Tibial artery (tissue), 4 donors: ENCODE measurements around the gene GRIK2.

ENCODE experiments used
- DNase-seq, 2 donors: peaks; one replicate each; pipeline ENCODE4 v3.0.0-alpha.2; 2019
- H3K27ac ChIP-seq, 2 donors: fragments of 200-600 bp; sonication (generic) in 1 of 2; 1 replicate in 1 of 2; 2 replicates in 1 of 2; pipeline ENCODE4 v1.5.1; 2018 to 2019; ENCODE audit warnings: mild to moderate bottlenecking in 1 of 2
- H3K27me3 ChIP-seq, 2 donors: fragments of 200-600 bp; sonication (generic) in 1 of 2; one replicate each; pipeline versions ENCODE4 v1.5.1 to v1.6.0; 2016 to 2019
- H3K36me3 ChIP-seq, 3 donors: fragments of 200-600 bp; sonication (generic) in 2 of 3; one replicate each; pipeline ENCODE4 v1.5.1; 2016 to 2019; ENCODE audit warnings: mild to moderate bottlenecking in 2 of 3
- H3K4me1 ChIP-seq, 4 donors: fragments of 200-600 bp; sonication (generic) in 2 of 4; 1 replicate in 3 of 4; 2 replicates in 1 of 4; pipeline ENCODE4 v1.5.1; 2016 to 2019
- H3K4me3 ChIP-seq, 2 donors: fragments of 200-600 bp; sonication (generic) in 1 of 2; 1 replicate in 1 of 2; 2 replicates in 1 of 2; pipeline ENCODE4 v1.5.1; 2018 to 2019; ENCODE audit warnings: mild to moderate bottlenecking in 2 of 2
- H3K9me3 ChIP-seq, 3 donors: fragments of 200-600 bp; sonication (generic) in 1 of 3; one replicate each; pipeline ENCODE4 v1.5.1; 2016 to 2019
- intact Hi-C: fragments of 100-400 bp; cut with DNase I; formaldehyde crosslinking; loops from one replicate; pipeline ENCODE4 v1.15.0; 2023; ENCODE audit warnings: low total_unique reads
- TF ChIP-seq, protein P1 (sequence below), 2 experiments: fragments of 200-600 bp in 1 of 2; fragments of 450-650 bp in 1 of 2; IDR thresholded peaks; one replicate each; pipeline ENCODE4 v1.5.1; 2017 to 2019; ENCODE audit warnings: antibody characterized with exemption in 2 of 2, mild to moderate bottlenecking in 1 of 2, moderate library complexity in 1 of 2

The GRIK2 gene

DNA sequence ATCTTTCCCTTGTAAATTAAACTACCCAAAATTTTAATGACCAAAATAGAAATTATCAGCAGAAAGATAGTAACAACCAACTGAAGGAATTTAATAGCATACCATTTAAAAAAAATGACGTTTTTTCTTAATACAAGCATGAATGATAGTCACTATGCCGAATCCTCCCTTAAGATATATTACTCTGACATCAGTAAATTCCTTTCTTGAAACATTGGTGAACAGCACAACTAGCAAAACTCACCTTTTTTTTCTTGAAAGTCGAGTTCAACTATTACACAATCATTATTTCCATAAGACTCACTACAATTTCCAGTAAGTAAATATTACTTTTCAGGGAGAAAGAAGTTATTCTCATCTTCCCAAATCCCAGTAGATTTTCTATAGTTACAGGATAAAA, 433.2 kb downstream of the GRIK2 start:
- Histone ChIP-seq H3K4me1 (peaks cover 0 to 9% (median 0%) of the 10 kb centered on the region in 4 donors), H3K9me3 (no peaks in the 10 kb centered on the region), H3K27me3 (no peaks in the 10 kb centered on the region), H3K27ac (no peak overlapping the region), H3K36me3 (no peaks in the 10 kb centered on the region), H3K4me3 (no peak overlapping the region)
- DNase-seq = no peak
- intact Hi-C loops = no loop called here
- TF ChIP-seq, protein P1, sequence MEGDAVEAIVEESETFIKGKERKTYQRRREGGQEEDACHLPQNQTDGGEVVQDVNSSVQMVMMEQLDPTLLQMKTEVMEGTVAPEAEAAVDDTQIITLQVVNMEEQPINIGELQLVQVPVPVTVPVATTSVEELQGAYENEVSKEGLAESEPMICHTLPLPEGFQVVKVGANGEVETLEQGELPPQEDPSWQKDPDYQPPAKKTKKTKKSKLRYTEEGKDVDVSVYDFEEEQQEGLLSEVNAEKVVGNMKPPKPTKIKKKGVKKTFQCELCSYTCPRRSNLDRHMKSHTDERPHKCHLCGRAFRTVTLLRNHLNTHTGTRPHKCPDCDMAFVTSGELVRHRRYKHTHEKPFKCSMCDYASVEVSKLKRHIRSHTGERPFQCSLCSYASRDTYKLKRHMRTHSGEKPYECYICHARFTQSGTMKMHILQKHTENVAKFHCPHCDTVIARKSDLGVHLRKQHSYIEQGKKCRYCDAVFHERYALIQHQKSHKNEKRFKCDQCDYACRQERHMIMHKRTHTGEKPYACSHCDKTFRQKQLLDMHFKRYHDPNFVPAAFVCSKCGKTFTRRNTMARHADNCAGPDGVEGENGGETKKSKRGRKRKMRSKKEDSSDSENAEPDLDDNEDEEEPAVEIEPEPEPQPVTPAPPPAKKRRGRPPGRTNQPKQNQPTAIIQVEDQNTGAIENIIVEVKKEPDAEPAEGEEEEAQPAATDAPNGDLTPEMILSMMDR (IDR thresholded peaks at IDR 0.05) = no peak

DNA sequence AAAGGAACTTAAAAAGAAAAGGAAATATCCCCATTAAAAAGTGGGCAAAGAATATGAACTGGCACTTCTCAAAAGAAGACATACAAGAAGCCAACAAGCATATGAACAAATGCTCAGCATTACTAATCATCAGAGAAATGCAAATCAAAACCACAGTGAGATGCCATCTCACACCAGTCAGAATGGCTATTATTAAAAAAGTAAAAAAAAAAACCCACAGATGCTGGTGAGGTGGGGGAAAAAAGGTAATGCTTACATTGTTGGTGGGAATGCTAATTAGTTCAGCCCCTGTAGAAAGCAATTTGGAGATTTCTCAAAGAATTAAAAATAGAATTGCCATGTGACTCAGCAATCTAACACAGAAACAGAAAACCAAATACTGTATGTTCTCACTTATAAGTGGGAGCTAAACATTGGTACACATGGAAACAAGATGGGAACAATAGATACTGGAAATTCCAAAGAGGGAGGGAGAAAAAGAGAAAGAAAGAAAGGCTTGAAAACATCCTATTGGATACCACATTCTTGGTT, 437.1 kb downstream of the GRIK2 start:
- intact Hi-C loops = no loop called here
- no peaks in the 10 kb centered on the region for H3K27me3 ChIP-seq
- no peak for DNase-seq
- TF ChIP-seq, protein P1 (IDR thresholded peaks at IDR 0.05) = no peak
- no peak overlapping the region for H3K4me3 ChIP-seq
- no peaks in the 10 kb centered on the region for H3K36me3 ChIP-seq
- no peaks in the 10 kb centered on the region for H3K9me3 ChIP-seq
- peaks cover 0 to 9% (median 0%) of the 10 kb centered on the region in 4 donors for H3K4me1 ChIP-seq
- no peak overlapping the region for H3K27ac ChIP-seq

DNA sequence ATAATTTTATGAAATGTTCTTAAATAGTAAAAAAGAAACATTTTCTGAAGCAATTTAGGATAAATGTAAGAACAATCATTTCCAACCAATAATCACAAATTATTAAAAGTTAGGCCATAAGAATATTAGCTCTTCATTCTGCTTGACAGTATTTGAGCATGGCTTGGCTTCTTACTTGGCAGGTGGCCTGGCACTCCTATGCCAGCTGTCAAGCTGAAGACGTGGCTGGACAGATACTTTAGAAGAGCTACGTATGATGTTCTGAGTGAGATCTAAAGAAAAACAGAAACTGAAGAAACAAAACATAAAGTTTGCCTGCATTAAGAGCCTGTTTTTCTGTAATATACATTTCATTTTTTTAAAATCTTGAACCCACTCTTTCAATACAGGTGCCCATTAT, 438.9 kb downstream of the GRIK2 start:
- H3K4me1 ChIP-seq = peaks cover 0 to 9% (median 0%) of the 10 kb centered on the region in 4 donors
- H3K27me3 ChIP-seq = no peaks in the 10 kb centered on the region
- H3K36me3 ChIP-seq = no peaks in the 10 kb centered on the region
- H3K9me3 ChIP-seq = no peaks in the 10 kb centered on the region
- no peak for DNase-seq
- H3K27ac ChIP-seq = no peak overlapping the region
- intact Hi-C loops = no loop called here
- TF ChIP-seq, protein P1 (IDR thresholded peaks at IDR 0.05) = no peak
- no peak overlapping the region for H3K4me3 ChIP-seq

DNA sequence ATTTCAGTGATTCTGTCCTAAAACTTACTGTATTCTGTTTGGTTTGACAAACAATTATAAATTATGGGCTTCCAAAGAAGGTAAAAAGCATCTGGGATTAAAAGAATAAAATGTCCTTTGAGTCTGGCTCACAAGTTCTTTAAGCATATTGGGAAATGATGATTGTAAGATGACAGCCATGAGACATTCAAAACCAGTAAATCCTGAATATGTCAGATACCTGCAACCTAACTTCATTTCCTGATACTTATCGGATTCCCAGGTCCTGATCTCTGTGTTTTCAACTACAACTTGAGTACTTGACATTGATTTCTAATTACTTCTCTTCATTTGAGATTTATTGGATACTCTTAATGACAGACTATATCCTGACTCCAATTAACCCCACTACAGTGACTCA, 446.6 kb downstream of the GRIK2 start:
- no peaks in the 10 kb centered on the region for H3K9me3 ChIP-seq
- no peak for DNase-seq
- no peaks in the 10 kb centered on the region for H3K36me3 ChIP-seq
- intact Hi-C loops = no loop called here
- H3K4me1 ChIP-seq = no peaks in the 10 kb centered on the region
- H3K27ac ChIP-seq = no peak overlapping the region
- H3K4me3 ChIP-seq = no peak overlapping the region
- TF ChIP-seq, protein P1 (IDR thresholded peaks at IDR 0.05) = no peak
- H3K27me3 ChIP-seq = no peaks in the 10 kb centered on the region

DNA sequence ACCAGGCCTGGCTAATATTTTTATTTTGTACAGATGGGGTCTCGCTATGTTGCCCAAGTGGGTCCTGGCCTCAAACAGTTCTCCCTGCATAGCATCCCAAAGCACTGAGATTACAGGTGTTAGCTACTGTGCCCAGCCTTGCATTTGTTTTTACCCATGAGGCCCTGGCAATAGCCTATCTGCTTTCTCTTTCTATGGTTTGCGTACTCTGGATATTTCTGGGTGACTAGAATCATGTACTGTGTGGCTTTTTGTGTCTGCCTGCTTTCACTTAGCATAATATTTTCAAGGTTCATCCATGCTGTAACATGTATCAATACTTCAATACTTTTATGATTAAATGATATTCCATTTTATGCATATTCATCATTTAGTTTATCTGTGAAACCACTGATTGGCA, 451.7 kb downstream of the GRIK2 start:
- Histone ChIP-seq H3K27ac (no peak overlapping the region), H3K4me1 (no peaks in the 10 kb centered on the region)
- TF ChIP-seq, protein P1 (IDR thresholded peaks at IDR 0.05) = no peak

DNA sequence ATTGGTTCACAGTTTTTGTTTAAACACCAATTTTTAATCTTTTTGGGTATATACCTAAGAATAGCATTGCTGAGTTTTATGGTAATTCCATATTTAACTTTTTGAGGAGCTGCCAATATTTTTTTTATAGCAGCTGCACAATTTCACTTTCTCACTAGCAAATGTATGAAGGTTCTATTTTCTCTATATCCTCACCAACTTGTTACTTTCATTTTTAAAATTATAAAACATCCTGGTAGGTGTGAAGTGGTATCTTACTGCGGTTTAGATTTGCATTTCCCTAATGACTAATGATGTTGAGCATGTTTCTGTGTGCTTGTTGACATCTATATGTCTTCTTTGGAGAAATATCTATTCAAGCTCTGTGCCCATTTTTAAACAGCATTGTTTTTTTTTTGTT, 452.1 kb downstream of the GRIK2 start:
- Histone ChIP-seq H3K27ac (no peak overlapping the region), H3K27me3 (no peaks in the 10 kb centered on the region), H3K9me3 (no peaks in the 10 kb centered on the region), H3K4me1 (no peaks in the 10 kb centered on the region), H3K4me3 (no peak overlapping the region), H3K36me3 (no peaks in the 10 kb centered on the region)
- no peak for DNase-seq
- intact Hi-C loops = no loop called here
- TF ChIP-seq, protein P1 (IDR thresholded peaks at IDR 0.05) = no peak

More for the DNA sequence above, 451.7 kb downstream of the GRIK2 start:
- Histone ChIP-seq H3K27me3 (no peaks in the 10 kb centered on the region), H3K4me3 (no peak overlapping the region), H3K9me3 (no peaks in the 10 kb centered on the region), H3K36me3 (no peaks in the 10 kb centered on the region)
- intact Hi-C loops = no loop called here
- no peak for DNase-seq
